A549 (cell line): ENCODE results near the gene MRPS18B. TPM values are rescaled to one million over a fixed set of nuclear protein-coding genes. Genes with fewer than 3 reads are reported as not detected.

Experiments
- ATAC-seq, 2 experiments: fragments of 200-7000 bp in 1 of 2; fragments of >200 bp in 1 of 2; cut with Nextera tagmentation in 1 of 2; cut with Tn5 transposase in 1 of 2; 3 replicates each; pipeline versions ENCODE4 v1.8.0 to v1.9.1; 2018 to 2020; ENCODE audit warnings: mild to moderate bottlenecking in 1 of 2, moderate library complexity in 1 of 2
- CTCF ChIA-PET: fragments of 300-600 bp; sonication (Branson Sonifier 250); formaldehyde crosslinking; extraction: SDS; loops from one replicate; lab custom pipeline; 2021; ENCODE audit warnings: antibody characterized with exemption, inconsistent platforms; lab: Yijun Ruan, JAX
- POLR2A ChIA-PET: fragments of 350-600 bp; formaldehyde crosslinking; extraction: SDS; loops from one replicate; lab custom pipeline; 2021; ENCODE audit warnings: antibody characterized with exemption, inconsistent platforms; lab: Yijun Ruan, JAX
- DNase-seq, 2 experiments: peaks; one replicate each; pipeline versions ENCODE4 v3.0.0 to v3.0.0-alpha.2; 2011 to 2016; ENCODE audit warnings: low read depth in 1 of 2, low spot score in 1 of 2
- FAIRE-seq: peaks from 2 replicates; lab custom pipeline; 2011; peaks lifted over from hg19 to GRCh38; lab: Jason Lieb, UNC
- H3K27ac ChIP-seq, 2 experiments: fragments of >200 bp; sonication (Bioruptor Twin); formaldehyde crosslinking; 3 replicates each; pipeline ENCODE4 v1.5.1; 2016 to 2017
- H3K4me1 ChIP-seq: fragments of >200 bp; sonication (Bioruptor Twin); formaldehyde crosslinking; 3 replicates; pipeline ENCODE4 v1.6.1; 2016
- H3K4me2 ChIP-seq: fragments of >200 bp; sonication (Bioruptor Twin); formaldehyde crosslinking; 3 replicates; pipeline ENCODE4 v1.6.1; 2016
- H3K4me3 ChIP-seq: fragments of >200 bp; sonication (Bioruptor Twin); formaldehyde crosslinking; 3 replicates; pipeline ENCODE4 v1.5.1; 2016
- H3K9me3 ChIP-seq: fragments of >200 bp; sonication (Bioruptor Twin); formaldehyde crosslinking; 3 replicates; pipeline ENCODE4 v1.6.1; 2016
- BCL3 ChIP-seq: fragments of >200 bp; sonication (Bioruptor Twin); formaldehyde crosslinking; IDR thresholded peaks from 3 replicates; pipeline ENCODE4 v1.6.1; 2016
- BHLHE40 ChIP-seq: IDR thresholded peaks from 2 replicates; pipeline ENCODE4 v1.6.1; 2012; ENCODE audit warnings: low read depth, low read length, inconsistent platforms
- CHD4 ChIP-seq: fragments of 200-600 bp; sonication (generic); IDR thresholded peaks from 2 replicates; pipeline ENCODE4 v1.6.1; 2016; ENCODE audit warnings: antibody characterized with exemption, mild to moderate bottlenecking, borderline replicate concordance
- CTCF ChIP-seq: fragments of >200 bp; sonication (Bioruptor Twin); formaldehyde crosslinking; IDR thresholded peaks from 3 replicates; pipeline ENCODE4 v1.5.1; 2016
- EHF ChIP-seq: fragments of 250-450 bp; sonication (Bioruptor Pico); IDR thresholded peaks from 2 replicates; pipeline ENCODE4 v1.5.0; 2020; ENCODE audit warnings: mild to moderate bottlenecking
- ELK1 ChIP-seq: fragments of 150-350 bp; IDR thresholded peaks from 2 replicates; pipeline ENCODE4 v1.6.1; 2014; ENCODE audit warnings: low read depth, mild to moderate bottlenecking, low read length
- ESRRA ChIP-seq: fragments of 150-350 bp; IDR thresholded peaks from 2 replicates; pipeline ENCODE4 v1.6.1; 2014; ENCODE audit warnings: mild to moderate bottlenecking, low read length, borderline replicate concordance
- FOSB ChIP-seq: fragments of 250-450 bp; sonication (Bioruptor Pico); IDR thresholded peaks from 2 replicates; pipeline ENCODE4 v1.5.0; 2020; ENCODE audit warnings: mild to moderate bottlenecking, moderate library complexity
- FOSL2 ChIP-seq, 2 experiments: fragments of 450-650 bp in 1 of 2; fragments of >200 bp in 1 of 2; sonication (Bioruptor Twin) in 1 of 2; formaldehyde crosslinking; IDR thresholded peaks; 2 replicates each; pipeline versions ENCODE4 v1.5.0 to v1.6.1; 2016 to 2020; ENCODE audit warnings: mild to moderate bottlenecking in 1 of 2, moderate library complexity in 1 of 2
- FOXS1 ChIP-seq: fragments of 250-450 bp; sonication (Bioruptor Pico); IDR thresholded peaks from 2 replicates; pipeline ENCODE4 v1.5.0; 2020; ENCODE audit warnings: mild to moderate bottlenecking, moderate library complexity
- GATA3 ChIP-seq: IDR thresholded peaks from 2 replicates; pipeline ENCODE4 v1.6.1; 2012; ENCODE audit warnings: borderline replicate concordance
- HDAC2 ChIP-seq: fragments of 200-600 bp; sonication (generic); IDR thresholded peaks from 2 replicates; pipeline ENCODE4 v1.6.1; 2016
- HMGXB4 ChIP-seq: fragments of 250-450 bp; sonication (Bioruptor Pico); IDR thresholded peaks from 2 replicates; pipeline ENCODE4 v1.5.0; 2021; ENCODE audit warnings: mild to moderate bottlenecking, moderate library complexity, borderline replicate concordance
- HOXB5 ChIP-seq: fragments of 250-450 bp; sonication (Bioruptor Pico); IDR thresholded peaks from 2 replicates; pipeline ENCODE4 v1.5.0; 2020; ENCODE audit warnings: mild to moderate bottlenecking, moderate library complexity
- JUN ChIP-seq, 2 experiments: fragments of >200 bp; sonication (Bioruptor Twin); formaldehyde crosslinking; IDR thresholded peaks; 2 replicates in 1 of 2; 3 replicates in 1 of 2; pipeline ENCODE4 v1.6.1; 2016 to 2017
- MAZ ChIP-seq: fragments of 150-350 bp; IDR thresholded peaks from 2 replicates; pipeline ENCODE4 v1.6.1; 2014; ENCODE audit warnings: antibody characterized with exemption, low read depth, low read length, borderline replicate concordance
- NFE2L2 ChIP-seq: fragments of 150-350 bp; conservative IDR thresholded peaks from 2 replicates; pipeline ENCODE4 v1.6.1; 2014; ENCODE audit warnings: low read length
- NR3C1 ChIP-seq: fragments of >200 bp; sonication (Bioruptor Twin); formaldehyde crosslinking; IDR thresholded peaks from 3 replicates; pipeline ENCODE4 v1.6.1; 2017
- POLR2A ChIP-seq: IDR thresholded peaks from 2 replicates; pipeline ENCODE4 v1.6.1; 2012; ENCODE audit warnings: mild to moderate bottlenecking, low read length
- RAD21 ChIP-seq, 2 experiments: fragments of >200 bp in 1 of 2; sonication (Bioruptor Twin) in 1 of 2; formaldehyde crosslinking in 1 of 2; IDR thresholded peaks in 1 of 2; conservative IDR thresholded peaks in 1 of 2; 2 replicates in 1 of 2; 3 replicates in 1 of 2; pipeline ENCODE4 v1.6.1; 2012 to 2018; ENCODE audit warnings: inconsistent platforms in 1 of 2
- TFCP2L1 ChIP-seq: fragments of 250-450 bp; sonication (Bioruptor Pico); IDR thresholded peaks from 2 replicates; pipeline ENCODE4 v1.5.0; 2021; ENCODE audit warnings: mild to moderate bottlenecking
- TP53 ChIP-seq: fragments of 250-450 bp; sonication (Bioruptor Pico); IDR thresholded peaks from 2 replicates; pipeline ENCODE4 v1.5.0; 2021; ENCODE audit warnings: mild to moderate bottlenecking, moderate library complexity
- USF2 ChIP-seq: fragments of 450-650 bp; IDR thresholded peaks from 2 replicates; pipeline ENCODE4 v1.6.1; 2014; ENCODE audit warnings: antibody characterized with exemption
- ZNF302 ChIP-seq: fragments of 250-450 bp; sonication (Bioruptor Pico); IDR thresholded peaks from 2 replicates; pipeline ENCODE4 v1.9.0; 2021; ENCODE audit warnings: inconsistent platforms, mild to moderate bottlenecking, moderate library complexity
- WGBS: methylation state at CpG from one replicate; pipeline ENCODE4 v1.1.6; 2017; ENCODE audit errors: missing lambda C conversion rate; 5-methylcytosine and 5-hydroxymethylcytosine counted together
- polyA plus RNA-seq, 4 experiments: library from polyadenylated mRNA; depleted of rRNA in 3 of 4; stranded (reverse); fragments of >200 nt; fragmentation: RNase III in 1 of 4; extraction: RNeasy Plus Mini Kit Qiagen cat#74134 plus additional on column Dnase treatment in 1 of 4; gene quantifications; 2 replicates in 3 of 4; 3 replicates in 1 of 4; pipeline ENCODE4 v1.2.3, GENCODE V29; 2011 to 2017

The MRPS18B gene
- polyA plus RNA-seq, 2 of the 4 experiments (the other 2 are of a cell fraction), result 85.3 to 91.1 TPM

GRCh38 chr6:30601815-30602641 is 15.6 kb upstream of the MRPS18B start:
- WGBS, result 90% methylated on average over 17 of the region's 39 CpGs
- no peak for DNase-seq
- no peak overlapping the region for H3K27ac ChIP-seq
- no peak for FAIRE-seq
- CTCF ChIA-PET, result interaction anchor here (1.6 kb wide), 1 partner anchor 57 kb away, joined by 4 read pairs; no protein-coding TSS in a partner anchor
- H3K9me3 ChIP-seq, result no peaks in the 10 kb centered on the region
- H3K4me2 ChIP-seq, result no peak overlapping the region
- no peaks in the 10 kb centered on the region for H3K4me1 ChIP-seq
- H3K4me3 ChIP-seq, result no peak overlapping the region
- TF ChIP-seq ELK1 (no peak), ZNF302 (CRISPR knock-in tag) (no peak), CHD4 (no peak), NR3C1 (no peak), HOXB5 (CRISPR knock-in tag) (no peak), FOXS1 (CRISPR knock-in tag) (no peak)
- TF ChIP-seq, all 56 proteins: peak for 0
- POLR2A ChIA-PET, result interaction anchor here (0.5 to 2.0 kb wide), 2 partner anchors 11 to 65 kb away, joined by 5 to 9 read pairs; no protein-coding TSS in a partner anchor
- ATAC-seq, result no peak

GRCh38 chr6:30603961-30604360 is 13.7 kb upstream of the MRPS18B start:
- H3K4me3 ChIP-seq, result no peak overlapping the region
- H3K4me2 ChIP-seq, result no peak overlapping the region
- WGBS, result 95% methylated on average over 13 of the region's 13 CpGs
- ATAC-seq (no peak), FAIRE-seq (no peak), DNase-seq (no peak)
- CTCF ChIA-PET, result interaction anchor here (1.5 to 2.2 kb wide), 2 partner anchors 9 to 17 kb away, joined by 5 to 6 read pairs; no protein-coding TSS in a partner anchor
- no peaks in the 10 kb centered on the region for H3K9me3 ChIP-seq
- no peaks in the 10 kb centered on the region for H3K4me1 ChIP-seq
- H3K27ac ChIP-seq, result no peak overlapping the region
- POLR2A ChIA-PET, result no interaction called here
- no peak for TF ChIP-seq CTCF
- no peak for TF ChIP-seq USF2
- no peak for TF ChIP-seq JUN (IDR thresholded peaks at IDR 0.05)
- no peak for TF ChIP-seq ELK1
- TF ChIP-seq TFCP2L1, result no peak
- TF ChIP-seq FOSB (CRISPR knock-in tag), result no peak
- no peak for TF ChIP-seq ESRRA
- TF ChIP-seq RAD21 (conservative IDR thresholded peaks at IDR 0.05 in 1 of 2, IDR thresholded peaks at IDR 0.05 in 1 of 2), result no peak

- ChIA-PET CTCF (interaction anchor here (1.3 to 1.9 kb wide), 4 partner anchors 12 to 128 kb away, joined by 4 to 5 read pairs (median 4); no protein-coding TSS in a partner anchor), POLR2A (no interaction called here)
- DNase-seq (no peak), ATAC-seq (no peak), FAIRE-seq (no peak)
- Histone ChIP-seq H3K4me2 (no peak overlapping the region), H3K4me1 (peaks cover 33% of the 10 kb centered on the region), H3K9me3 (no peaks in the 10 kb centered on the region), H3K27ac (no peak overlapping the region), H3K4me3 (no peak overlapping the region)
- WGBS, result 77% methylated on average over 4 of the region's 4 CpGs
- no peak for TF ChIP-seq EHF (CRISPR knock-in tag)
- no peak for TF ChIP-seq HMGXB4 (CRISPR knock-in tag)
- TF ChIP-seq ZNF302 (CRISPR knock-in tag), result no peak
- no peak for TF ChIP-seq ESRRA
- no peak for TF ChIP-seq BCL3
- no peak for TF ChIP-seq BHLHE40
- TF ChIP-seq FOSL2 (IDR thresholded peaks at IDR 0.05), result no peak
- no peak for TF ChIP-seq FOSL2 (CRISPR knock-in tag; IDR thresholded peaks at IDR 0.05)
- TF ChIP-seq MAZ, result no peak
- TF ChIP-seq TP53 (CRISPR knock-in tag), result no peak
- no peak for TF ChIP-seq NFE2L2
- no peak for TF ChIP-seq POLR2A
- TF ChIP-seq HDAC2, result no peak
- no peak for TF ChIP-seq GATA3
Observed at GRCh38 chr6:30610065-30610464, 7.6 kb upstream of the MRPS18B start.
